Measurements from ENCODE around the gene TENM4. TPM values are rescaled to one million over a fixed set of nuclear protein-coding genes. Genes with fewer than 3 reads are reported as not detected.

TENM4 gene
- total RNA-seq, 4 donors from 2014 or later: 7.7 to 39.3 (median 16.1) TPM

DNA sequence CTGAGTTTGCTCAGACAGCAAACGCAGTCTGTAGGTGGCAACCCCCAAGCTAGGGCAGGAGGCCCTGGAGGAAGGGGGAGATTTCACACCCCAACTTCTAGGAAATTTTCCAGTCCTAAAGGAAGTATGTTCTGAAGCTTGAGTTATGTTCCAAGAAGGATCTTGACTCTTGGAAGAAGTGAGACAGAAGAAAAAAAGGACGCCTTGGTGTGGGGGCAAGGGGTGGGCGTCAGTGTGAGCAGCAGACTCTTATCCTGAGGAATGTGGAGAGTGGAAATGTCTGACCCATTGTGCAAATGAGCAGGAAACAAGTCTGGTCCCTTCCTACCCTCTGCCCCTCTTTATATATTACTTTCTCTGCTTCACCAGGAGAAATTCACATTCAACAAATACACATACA, 497.7 kb downstream of the TENM4 start:
- 73 to 75% methylated on average over 3 of the region's 3 CpGs for WGBS, 2 donors

DNA sequence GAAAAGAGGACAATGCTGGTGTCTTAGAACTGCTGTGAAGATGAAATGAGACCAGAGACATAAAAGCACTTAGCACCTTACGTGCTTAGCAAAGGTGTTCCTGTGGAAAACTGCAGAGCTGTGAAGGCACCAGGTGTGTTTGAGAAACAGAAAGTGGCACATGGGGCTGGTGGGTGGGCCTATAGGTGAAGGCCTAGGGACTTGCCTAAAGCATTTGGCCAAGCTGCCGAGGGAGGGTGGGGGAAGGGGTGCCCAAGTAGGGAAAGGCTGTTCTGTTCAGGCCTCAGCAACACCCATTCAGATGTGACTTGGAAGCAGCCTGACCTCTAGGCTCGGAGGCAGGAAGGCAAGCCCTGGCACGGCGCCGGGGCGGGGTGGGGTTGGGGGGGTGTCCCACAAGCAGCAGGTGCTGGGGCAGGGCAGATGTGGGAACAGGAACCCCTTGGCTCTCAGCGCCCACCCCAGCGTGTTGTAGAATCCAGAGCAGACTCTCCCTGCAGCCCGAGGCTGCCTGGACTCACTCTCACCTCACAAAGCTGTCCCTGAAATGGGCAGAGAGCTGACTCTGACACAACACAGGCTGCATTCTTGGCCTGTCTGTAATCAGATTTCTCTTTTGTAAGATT, 499.5 kb downstream of the TENM4 start:
- DNase-seq: no peak
- H3K27me3 ChIP-seq: no peaks in the 10 kb centered on the region
- peaks cover 0 to 8% (median 4%) of the 10 kb centered on the region in 3 donors for H3K4me1 ChIP-seq
- TF ChIP-seq, protein P1, sequence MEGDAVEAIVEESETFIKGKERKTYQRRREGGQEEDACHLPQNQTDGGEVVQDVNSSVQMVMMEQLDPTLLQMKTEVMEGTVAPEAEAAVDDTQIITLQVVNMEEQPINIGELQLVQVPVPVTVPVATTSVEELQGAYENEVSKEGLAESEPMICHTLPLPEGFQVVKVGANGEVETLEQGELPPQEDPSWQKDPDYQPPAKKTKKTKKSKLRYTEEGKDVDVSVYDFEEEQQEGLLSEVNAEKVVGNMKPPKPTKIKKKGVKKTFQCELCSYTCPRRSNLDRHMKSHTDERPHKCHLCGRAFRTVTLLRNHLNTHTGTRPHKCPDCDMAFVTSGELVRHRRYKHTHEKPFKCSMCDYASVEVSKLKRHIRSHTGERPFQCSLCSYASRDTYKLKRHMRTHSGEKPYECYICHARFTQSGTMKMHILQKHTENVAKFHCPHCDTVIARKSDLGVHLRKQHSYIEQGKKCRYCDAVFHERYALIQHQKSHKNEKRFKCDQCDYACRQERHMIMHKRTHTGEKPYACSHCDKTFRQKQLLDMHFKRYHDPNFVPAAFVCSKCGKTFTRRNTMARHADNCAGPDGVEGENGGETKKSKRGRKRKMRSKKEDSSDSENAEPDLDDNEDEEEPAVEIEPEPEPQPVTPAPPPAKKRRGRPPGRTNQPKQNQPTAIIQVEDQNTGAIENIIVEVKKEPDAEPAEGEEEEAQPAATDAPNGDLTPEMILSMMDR (IDR thresholded peaks at IDR 0.05): no peak
- no peak for TF ChIP-seq POLR2A (IDR thresholded peaks at IDR 0.05)
- no peaks in the 10 kb centered on the region for H3K9me3 ChIP-seq
- 53 to 85% methylated on average over 2 of the region's 10 CpGs for WGBS, 2 donors
- H3K4me3 ChIP-seq: no peak overlapping the region
- intact Hi-C loops (cut with DNase I): no loop called here
- no peak overlapping the region for H3K27ac ChIP-seq
- no peaks in the 10 kb centered on the region for H3K36me3 ChIP-seq

More for the DNA sequence above, 497.7 kb downstream of the TENM4 start:
- H3K9me3 ChIP-seq: no peaks in the 10 kb centered on the region
- H3K4me1 ChIP-seq: peaks cover 0 to 8% (median 4%) of the 10 kb centered on the region in 3 donors
- no peak for DNase-seq
- H3K27me3 ChIP-seq: no peaks in the 10 kb centered on the region
- H3K27ac ChIP-seq: no peak overlapping the region
- TF ChIP-seq, protein P1 (IDR thresholded peaks at IDR 0.05): no peak
- no peak for TF ChIP-seq POLR2A (IDR thresholded peaks at IDR 0.05)
- H3K36me3 ChIP-seq: no peaks in the 10 kb centered on the region
- intact Hi-C loops (cut with DNase I): no loop called here
- H3K4me3 ChIP-seq: no peak overlapping the region

DNA sequence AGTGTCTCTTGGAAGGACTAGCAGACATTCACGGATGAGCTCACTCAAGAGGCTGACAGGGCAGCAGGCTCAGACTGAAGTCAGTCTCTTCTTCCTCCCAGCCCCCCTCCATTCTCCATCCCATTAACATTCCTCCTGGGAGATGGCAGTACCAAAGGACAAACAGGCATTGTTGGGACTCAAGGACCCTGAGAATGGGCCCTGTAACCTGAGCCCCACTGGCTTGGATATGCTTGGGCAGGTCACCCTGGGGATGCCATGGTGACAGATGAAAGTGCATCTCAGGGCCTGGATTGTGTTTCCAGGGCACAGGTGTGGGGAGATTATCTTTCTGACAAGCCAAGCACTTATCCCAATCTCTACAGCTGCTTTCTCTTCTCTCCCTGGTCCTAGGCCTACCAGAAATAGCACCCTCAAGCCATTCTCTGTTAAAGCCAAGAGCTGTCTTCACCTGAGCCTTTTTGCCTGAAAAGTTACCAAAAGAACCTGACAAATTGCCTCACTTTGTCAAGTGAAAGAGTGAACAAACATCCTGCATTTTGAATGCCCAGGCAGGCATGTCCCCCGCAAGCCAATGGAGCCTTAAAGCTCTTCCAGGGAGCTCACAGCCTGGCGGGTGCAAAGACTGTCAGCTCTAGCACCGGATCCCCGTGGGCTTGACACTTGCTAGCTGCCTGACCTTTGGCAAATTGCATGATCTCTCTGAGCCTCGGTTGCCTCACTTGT, 500.2 kb downstream of the TENM4 start:
- intact Hi-C loops (cut with DNase I): no loop called here
- H3K27ac ChIP-seq: no peak overlapping the region
- 74 to 100% methylated on average over 1 to 6 of the region's 6 CpGs for WGBS, 2 donors
- H3K36me3 ChIP-seq: no peaks in the 10 kb centered on the region
- H3K9me3 ChIP-seq: no peaks in the 10 kb centered on the region
- no peak overlapping the region for H3K4me3 ChIP-seq
- H3K27me3 ChIP-seq: no peaks in the 10 kb centered on the region
- DNase-seq: no peak
- peaks cover 0 to 8% (median 4%) of the 10 kb centered on the region in 3 donors for H3K4me1 ChIP-seq
- TF ChIP-seq, protein P1 (IDR thresholded peaks at IDR 0.05): no peak
- no peak for TF ChIP-seq POLR2A (IDR thresholded peaks at IDR 0.05)

DNA sequence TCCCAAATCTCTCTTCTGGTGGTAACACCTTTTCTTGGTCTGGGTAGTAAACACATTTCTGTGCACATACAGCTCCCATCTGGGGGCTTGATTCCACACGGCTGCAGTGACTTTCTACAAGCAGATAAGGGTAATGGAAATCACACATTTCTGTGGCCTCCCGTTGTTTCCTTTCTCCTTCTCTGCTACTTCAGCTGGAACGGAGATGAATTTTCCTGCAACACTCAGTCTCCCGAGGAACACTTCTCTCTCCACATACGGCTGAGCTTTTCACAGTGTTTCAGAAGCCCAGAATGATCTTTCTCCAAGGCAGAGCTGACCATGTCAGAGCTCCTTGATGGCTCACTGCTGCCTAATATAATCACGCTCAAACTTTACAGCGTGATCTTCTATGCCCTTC, 501.9 kb downstream of the TENM4 start:
- Histone ChIP-seq H3K36me3 (no peaks in the 10 kb centered on the region), H3K4me1 (peaks cover 0 to 8% (median 4%) of the 10 kb centered on the region in 3 donors), H3K27me3 (no peaks in the 10 kb centered on the region), H3K27ac (no peak overlapping the region), H3K9me3 (no peaks in the 10 kb centered on the region), H3K4me3 (no peak overlapping the region)
- DNase-seq: no peak
- TF ChIP-seq, protein P1 (IDR thresholded peaks at IDR 0.05): no peak
- TF ChIP-seq POLR2A (IDR thresholded peaks at IDR 0.05): no peak
- 76 to 82% methylated on average over 7 of the region's 7 CpGs for WGBS, 2 donors
- intact Hi-C loops (cut with DNase I): no loop called here

DNA sequence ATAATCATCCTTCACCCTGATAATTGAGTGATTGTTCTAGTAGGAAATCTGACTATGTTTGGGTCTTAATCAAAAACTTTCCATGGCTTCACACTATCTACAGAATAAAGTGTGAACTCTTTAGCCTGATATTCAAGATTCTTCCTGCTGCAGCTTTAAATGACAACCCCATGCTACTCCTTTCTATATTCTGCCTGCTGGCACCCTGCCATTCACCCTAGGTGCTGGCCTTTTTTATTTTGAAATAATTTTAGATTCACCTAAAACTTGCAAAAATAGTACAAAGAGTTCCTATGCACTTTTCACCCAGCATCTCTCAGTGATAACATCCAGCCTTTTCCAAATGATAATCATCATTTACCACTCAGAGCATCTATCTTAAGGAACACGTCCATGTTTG, 502.8 kb downstream of the TENM4 start:
- Histone ChIP-seq H3K4me3 (no peak overlapping the region), H3K4me1 (peaks cover 0 to 8% (median 4%) of the 10 kb centered on the region in 3 donors), H3K27me3 (no peaks in the 10 kb centered on the region), H3K27ac (no peak overlapping the region), H3K9me3 (no peaks in the 10 kb centered on the region), H3K36me3 (no peaks in the 10 kb centered on the region)
- WGBS, 2 donors: 87 to 89% methylated on average over 1 of the region's 1 CpG
- no peak for DNase-seq
- intact Hi-C loops (cut with DNase I): no loop called here
- no peak for TF ChIP-seq POLR2A (IDR thresholded peaks at IDR 0.05)
- TF ChIP-seq, protein P1 (IDR thresholded peaks at IDR 0.05): no peak
